Measurements from ENCODE around the gene CTNNBIP1.
"Not testable (repeated sequence)": the region's sequence is repeated elsewhere in the genome, so short reads cannot be mapped to it uniquely, and the experiment has no call there.

DNA sequence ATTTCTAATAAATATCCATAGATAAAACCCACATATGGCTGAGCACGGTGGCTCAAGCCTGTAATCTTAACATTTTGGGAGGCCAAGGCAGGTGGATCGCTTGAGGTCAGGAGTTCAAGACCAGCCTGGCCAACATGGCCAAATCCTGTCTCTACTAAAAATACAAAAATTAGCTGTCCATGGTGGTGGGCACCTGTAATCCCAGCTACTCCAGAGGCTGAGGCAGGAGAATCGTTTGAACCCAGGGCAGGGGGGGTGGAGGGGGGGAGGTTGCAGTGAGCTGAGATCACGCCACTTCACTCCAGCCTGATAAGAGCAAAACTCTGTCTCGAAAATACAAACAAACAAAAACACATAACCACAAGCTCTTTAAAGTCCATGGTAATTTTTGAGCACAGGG, 104.1 kb downstream of the CTNNBIP1 start:
- not testable (repeated sequence) for TF ChIP-seq ZNF274 (IDR thresholded peaks at IDR 0.05; ENCODE audit: low read depth, low read length); SUZ12 (IDR thresholded peaks at IDR 0.05; ENCODE audit: extremely low read depth, insufficient read depth, insufficient read length)
